Activated naive CD8-positive, alpha-beta T cell treated with anti-CD3 and anti-CD28 coated beads, Interleukin-2, amount 10 ng/mL, durations not matched to agents 7 days and 5 days (primary cell): ENCODE results near the gene KCNMB2. TPM values are rescaled to one million over a fixed set of nuclear protein-coding genes. Genes with fewer than 3 reads are reported as not detected.

Source experiments
- ATAC-seq: fragments of 150-1000 bp; cut with Tn5 transposase; one replicate; pipeline ENCODE4 v1.10.0; 2021; ENCODE audit warnings: low read depth, moderate library complexity
- POLR2A ChIA-PET: fragments of 350-600 bp; sonication (Branson Sonifier 250); formaldehyde crosslinking; loops from one replicate; lab custom pipeline; 2021; ENCODE audit warnings: antibody characterized with exemption; lab: Charles Lee
- DNase-seq: peaks from one replicate; pipeline ENCODE4 v3.0.0; 2021
- H3K27ac Mint-ChIP-seq: one replicate; pipeline ENCODE4 v1.8.0; 2022; ENCODE audit warnings: mild to moderate bottlenecking, mixed read lengths
- H3K27me3 Mint-ChIP-seq: one replicate; pipeline ENCODE4 v1.8.0; 2022; ENCODE audit warnings: mild to moderate bottlenecking, moderate library complexity, mixed read lengths
- H3K36me3 Mint-ChIP-seq: one replicate; pipeline ENCODE4 v1.8.0; 2021; ENCODE audit warnings: mild to moderate bottlenecking, mixed read lengths
- H3K4me1 Mint-ChIP-seq: one replicate; pipeline ENCODE4 v1.8.0; 2021; ENCODE audit warnings: mixed read lengths
- H3K4me3 Mint-ChIP-seq: one replicate; pipeline ENCODE4 v1.8.0; 2022; ENCODE audit warnings: mild to moderate bottlenecking, moderate library complexity, mixed read lengths
- H3K9me3 Mint-ChIP-seq: one replicate; pipeline ENCODE4 v1.8.0; 2021; ENCODE audit warnings: mixed read lengths
- total RNA-seq, 2 experiments: library from RNA; stranded (reverse); gene quantifications; one replicate each; pipeline ENCODE4 v1.2.3, GENCODE V29; 2021

KCNMB2 gene
- total RNA-seq, 2 experiments from 2014 or later: not detected

GRCh38 chr3:178794711-178795110, 258.5 kb downstream of the KCNMB2 start:
- POLR2A ChIA-PET: no interaction called here
- Mint-ChIP-seq H3K4me1 (no peaks in the 10 kb centered on the region), H3K36me3 (no peaks in the 10 kb centered on the region), H3K9me3 (peaks cover 3% of the 10 kb centered on the region), H3K27me3 (no peaks in the 10 kb centered on the region), H3K4me3 (no peak overlapping the region), H3K27ac (no peak overlapping the region)
- DNase-seq (no peak), ATAC-seq (no peak)

- Mint-ChIP-seq H3K27ac (no peak overlapping the region), H3K4me3 (no peak overlapping the region), H3K27me3 (no peaks in the 10 kb centered on the region), H3K4me1 (no peaks in the 10 kb centered on the region), H3K36me3 (no peaks in the 10 kb centered on the region), H3K9me3 (peaks cover 3% of the 10 kb centered on the region)
- ATAC-seq (no peak), DNase-seq (no peak)
- POLR2A ChIA-PET: no interaction called here
Observed at GRCh38 chr3:178795349-178795748, 259.1 kb downstream of the KCNMB2 start.

GRCh38 chr3:178802259-178802658, 266.0 kb downstream of the KCNMB2 start:
- POLR2A ChIA-PET: no interaction called here
- ATAC-seq (no peak), DNase-seq (no peak)
- H3K4me3 Mint-ChIP-seq: no peak overlapping the region
- no peaks in the 10 kb centered on the region for H3K4me1 Mint-ChIP-seq
- no peaks in the 10 kb centered on the region for H3K27me3 Mint-ChIP-seq
- no peaks in the 10 kb centered on the region for H3K36me3 Mint-ChIP-seq
- no peak overlapping the region for H3K27ac Mint-ChIP-seq
- no peaks in the 10 kb centered on the region for H3K9me3 Mint-ChIP-seq

- H3K27ac Mint-ChIP-seq: no peak overlapping the region
- POLR2A ChIA-PET: no interaction called here
Observed at GRCh38 chr3:178802993-178803693, 266.9 kb downstream of the KCNMB2 start.

GRCh38 chr3:178804606-178805005, 268.4 kb downstream of the KCNMB2 start:
- H3K27me3 Mint-ChIP-seq: no peaks in the 10 kb centered on the region
- ATAC-seq: no peak

More at GRCh38 chr3:178802993-178803693, 266.9 kb downstream of the KCNMB2 start:
- no peak for ATAC-seq
- no peaks in the 10 kb centered on the region for H3K36me3 Mint-ChIP-seq
- H3K4me1 Mint-ChIP-seq: no peaks in the 10 kb centered on the region
- H3K4me3 Mint-ChIP-seq: no peak overlapping the region
- H3K9me3 Mint-ChIP-seq: no peaks in the 10 kb centered on the region
- H3K27me3 Mint-ChIP-seq: no peaks in the 10 kb centered on the region
- DNase-seq: no peak

GRCh38 chr3:178805741-178806140, 269.5 kb downstream of the KCNMB2 start:
- no peak overlapping the region for H3K27ac Mint-ChIP-seq
- ATAC-seq (no peak), DNase-seq (no peak)
- H3K36me3 Mint-ChIP-seq: no peaks in the 10 kb centered on the region
- no peak overlapping the region for H3K4me3 Mint-ChIP-seq
- no peaks in the 10 kb centered on the region for H3K27me3 Mint-ChIP-seq
- no peaks in the 10 kb centered on the region for H3K4me1 Mint-ChIP-seq
- POLR2A ChIA-PET: no interaction called here
- no peaks in the 10 kb centered on the region for H3K9me3 Mint-ChIP-seq

More at GRCh38 chr3:178804606-178805005, 268.4 kb downstream of the KCNMB2 start:
- POLR2A ChIA-PET: no interaction called here
- H3K4me3 Mint-ChIP-seq: no peak overlapping the region
- no peaks in the 10 kb centered on the region for H3K9me3 Mint-ChIP-seq
- H3K4me1 Mint-ChIP-seq: no peaks in the 10 kb centered on the region
- no peak for DNase-seq
- H3K36me3 Mint-ChIP-seq: no peaks in the 10 kb centered on the region
- H3K27ac Mint-ChIP-seq: no peak overlapping the region

GRCh38 chr3:178806651-178807050, 270.4 kb downstream of the KCNMB2 start:
- no peak for DNase-seq
- no peak for ATAC-seq
- no peaks in the 10 kb centered on the region for H3K27me3 Mint-ChIP-seq
- H3K27ac Mint-ChIP-seq: no peak overlapping the region
- no peak overlapping the region for H3K4me3 Mint-ChIP-seq
- no peaks in the 10 kb centered on the region for H3K9me3 Mint-ChIP-seq
- no peaks in the 10 kb centered on the region for H3K36me3 Mint-ChIP-seq
- no peaks in the 10 kb centered on the region for H3K4me1 Mint-ChIP-seq
- POLR2A ChIA-PET: no interaction called here

GRCh38 chr3:178807694-178808093, 271.5 kb downstream of the KCNMB2 start:
- no peak for DNase-seq
- H3K4me1 Mint-ChIP-seq: no peaks in the 10 kb centered on the region
- H3K4me3 Mint-ChIP-seq: no peak overlapping the region
- H3K36me3 Mint-ChIP-seq: no peaks in the 10 kb centered on the region
- no peak overlapping the region for H3K27ac Mint-ChIP-seq
- POLR2A ChIA-PET: no interaction called here
- no peak for ATAC-seq
- no peaks in the 10 kb centered on the region for H3K9me3 Mint-ChIP-seq
- H3K27me3 Mint-ChIP-seq: no peaks in the 10 kb centered on the region

- no peaks in the 10 kb centered on the region for H3K27me3 Mint-ChIP-seq
- H3K27ac Mint-ChIP-seq: no peak overlapping the region
- POLR2A ChIA-PET: no interaction called here
- no peaks in the 10 kb centered on the region for H3K9me3 Mint-ChIP-seq
- no peaks in the 10 kb centered on the region for H3K36me3 Mint-ChIP-seq
- no peak for DNase-seq
- H3K4me3 Mint-ChIP-seq: no peak overlapping the region
- H3K4me1 Mint-ChIP-seq: no peaks in the 10 kb centered on the region
- no peak for ATAC-seq
Observed at GRCh38 chr3:178808748-178809147, 272.5 kb downstream of the KCNMB2 start.

GRCh38 chr3:178810181-178810580, 273.9 kb downstream of the KCNMB2 start:
- no peaks in the 10 kb centered on the region for H3K4me1 Mint-ChIP-seq
- H3K4me3 Mint-ChIP-seq: no peak overlapping the region
- no peaks in the 10 kb centered on the region for H3K9me3 Mint-ChIP-seq
- ATAC-seq: no peak
- POLR2A ChIA-PET: no interaction called here
- H3K27ac Mint-ChIP-seq: no peak overlapping the region
- no peaks in the 10 kb centered on the region for H3K36me3 Mint-ChIP-seq
- H3K27me3 Mint-ChIP-seq: no peaks in the 10 kb centered on the region
- DNase-seq: no peak

GRCh38 chr3:178822722-178823121, 286.5 kb downstream of the KCNMB2 start:
- ATAC-seq (no peak), DNase-seq (no peak)
- POLR2A ChIA-PET: no interaction called here
- Mint-ChIP-seq H3K4me1 (no peaks in the 10 kb centered on the region), H3K36me3 (no peaks in the 10 kb centered on the region), H3K9me3 (no peaks in the 10 kb centered on the region), H3K4me3 (no peak overlapping the region), H3K27ac (no peak overlapping the region), H3K27me3 (no peaks in the 10 kb centered on the region)

GRCh38 chr3:178823150-178823549, 286.9 kb downstream of the KCNMB2 start:
- DNase-seq (no peak), ATAC-seq (no peak)
- H3K36me3 Mint-ChIP-seq: no peaks in the 10 kb centered on the region
- H3K27me3 Mint-ChIP-seq: no peaks in the 10 kb centered on the region
- H3K4me1 Mint-ChIP-seq: no peaks in the 10 kb centered on the region
- no peaks in the 10 kb centered on the region for H3K9me3 Mint-ChIP-seq
- H3K4me3 Mint-ChIP-seq: no peak overlapping the region
- H3K27ac Mint-ChIP-seq: no peak overlapping the region
- POLR2A ChIA-PET: no interaction called here

GRCh38 chr3:178823591-178824246, 287.5 kb downstream of the KCNMB2 start:
- Mint-ChIP-seq H3K4me3 (no peak overlapping the region), H3K27me3 (no peaks in the 10 kb centered on the region), H3K27ac (no peak overlapping the region), H3K4me1 (no peaks in the 10 kb centered on the region), H3K9me3 (no peaks in the 10 kb centered on the region), H3K36me3 (no peaks in the 10 kb centered on the region)
- POLR2A ChIA-PET: no interaction called here
- DNase-seq (no peak), ATAC-seq (no peak)

- Mint-ChIP-seq H3K36me3 (no peaks in the 10 kb centered on the region), H3K9me3 (no peaks in the 10 kb centered on the region), H3K27ac (no peak overlapping the region), H3K4me3 (no peak overlapping the region), H3K4me1 (no peaks in the 10 kb centered on the region), H3K27me3 (no peaks in the 10 kb centered on the region)
- DNase-seq (no peak), ATAC-seq (no peak)
- POLR2A ChIA-PET: no interaction called here
Observed at GRCh38 chr3:178826435-178827123, 290.3 kb downstream of the KCNMB2 start.
